Measurements from ENCODE around the gene RAPGEF4. TPM values are rescaled to one million over a fixed set of nuclear protein-coding genes. Genes with fewer than 3 reads are reported as not detected.

RAPGEF4 gene
- total RNA-seq, 1 experiment from 2014 or later = 0.62 TPM

- no peaks in the 10 kb centered on the region for H3K36me3 ChIP-seq (ENCODE audit: control insufficient read depth, insufficient read depth, low read length)
- DNase-seq (ENCODE audit: low read depth, low spot score) (no peak), ATAC-seq (no peak)
- H3K27me3 ChIP-seq (ENCODE audit: control insufficient read depth, insufficient read depth, low read length) = no peaks in the 10 kb centered on the region
- intact Hi-C loops (cut with micrococcal nuclease; ENCODE audit: unreplicated experiment) = no loop called here
- no peak overlapping the region for H3K4me3 ChIP-seq (ENCODE audit: low read depth in 2 of 2, low read length in 2 of 2)
- in situ Hi-C loops (cut with HindIII; ENCODE audit: low pct_unique_long_range_greater_than_20kb, low sequenced_read_pairs) = no loop called here
- BruUV-seq (replicated peaks) = no TSS peak
- ChIA-PET POLR2A (no interaction called here), CTCF (no interaction called here)
- TF ChIP-seq SIN3A (IDR thresholded peaks at IDR 0.05; ENCODE audit: borderline replicate concordance, insufficient read depth, low read depth, low read length) (no peak), TCF7L2 (IDR thresholded peaks at IDR 0.05; ENCODE audit: low read depth, low read length) (no peak), POLR2AphosphoS5 (IDR thresholded peaks at IDR 0.05; ENCODE audit: low read depth, low read length) (no peak), CTCF (IDR thresholded peaks at IDR 0.05) (no peak)
- TF ChIP-seq, protein P1, sequence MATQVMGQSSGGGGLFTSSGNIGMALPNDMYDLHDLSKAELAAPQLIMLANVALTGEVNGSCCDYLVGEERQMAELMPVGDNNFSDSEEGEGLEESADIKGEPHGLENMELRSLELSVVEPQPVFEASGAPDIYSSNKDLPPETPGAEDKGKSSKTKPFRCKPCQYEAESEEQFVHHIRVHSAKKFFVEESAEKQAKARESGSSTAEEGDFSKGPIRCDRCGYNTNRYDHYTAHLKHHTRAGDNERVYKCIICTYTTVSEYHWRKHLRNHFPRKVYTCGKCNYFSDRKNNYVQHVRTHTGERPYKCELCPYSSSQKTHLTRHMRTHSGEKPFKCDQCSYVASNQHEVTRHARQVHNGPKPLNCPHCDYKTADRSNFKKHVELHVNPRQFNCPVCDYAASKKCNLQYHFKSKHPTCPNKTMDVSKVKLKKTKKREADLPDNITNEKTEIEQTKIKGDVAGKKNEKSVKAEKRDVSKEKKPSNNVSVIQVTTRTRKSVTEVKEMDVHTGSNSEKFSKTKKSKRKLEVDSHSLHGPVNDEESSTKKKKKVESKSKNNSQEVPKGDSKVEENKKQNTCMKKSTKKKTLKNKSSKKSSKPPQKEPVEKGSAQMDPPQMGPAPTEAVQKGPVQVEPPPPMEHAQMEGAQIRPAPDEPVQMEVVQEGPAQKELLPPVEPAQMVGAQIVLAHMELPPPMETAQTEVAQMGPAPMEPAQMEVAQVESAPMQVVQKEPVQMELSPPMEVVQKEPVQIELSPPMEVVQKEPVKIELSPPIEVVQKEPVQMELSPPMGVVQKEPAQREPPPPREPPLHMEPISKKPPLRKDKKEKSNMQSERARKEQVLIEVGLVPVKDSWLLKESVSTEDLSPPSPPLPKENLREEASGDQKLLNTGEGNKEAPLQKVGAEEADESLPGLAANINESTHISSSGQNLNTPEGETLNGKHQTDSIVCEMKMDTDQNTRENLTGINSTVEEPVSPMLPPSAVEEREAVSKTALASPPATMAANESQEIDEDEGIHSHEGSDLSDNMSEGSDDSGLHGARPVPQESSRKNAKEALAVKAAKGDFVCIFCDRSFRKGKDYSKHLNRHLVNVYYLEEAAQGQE (IDR thresholded peaks at IDR 0.05; ENCODE audit: insufficient read depth in 1 of 2, low read depth in 2 of 2, low read length in 1 of 2) = no peak
- H3K4me1 ChIP-seq (ENCODE audit: control insufficient read depth, insufficient read depth, low read length) = peaks cover 19% of the 10 kb centered on the region; the same call in 1 of the 2 replicates
- no peak overlapping the region; the same call in 1 of the 2 replicates for H3K27ac ChIP-seq (ENCODE audit: low read length)
- no peaks in the 10 kb centered on the region for H3K9me3 ChIP-seq (ENCODE audit: control insufficient read depth, insufficient read depth, low read depth, low read length)
Observed at GRCh38 chr2:172969609-172970008, 234.0 kb downstream of the RAPGEF4 start.

GRCh38 chr2:172970660-172971059 is 235.0 kb downstream of the RAPGEF4 start:
- ATAC-seq = no peak
- CTCF ChIA-PET = interaction anchor here (0.6 kb wide), 2 partner anchors 181 to 187 kb away, joined by 5 to 6 read pairs; no protein-coding TSS in a partner anchor
- no peak for DNase-seq (ENCODE audit: low read depth, low spot score)

GRCh38 chr2:172972005-172972619 is 236.5 kb downstream of the RAPGEF4 start:
- Histone ChIP-seq H3K4me3 (ENCODE audit: low read depth in 2 of 2, low read length in 2 of 2) (no peak overlapping the region), H3K27ac (ENCODE audit: low read length) (peak overlapping the region; percentile 36; the same call in 1 of the 2 replicates), H3K36me3 (ENCODE audit: control insufficient read depth, insufficient read depth, low read length) (no peaks in the 10 kb centered on the region), H3K4me1 (ENCODE audit: control insufficient read depth, insufficient read depth, low read length) (peaks cover 16% of the 10 kb centered on the region; the same call in 1 of the 2 replicates), H3K9me3 (ENCODE audit: control insufficient read depth, insufficient read depth, low read depth, low read length) (no peaks in the 10 kb centered on the region), H3K27me3 (ENCODE audit: control insufficient read depth, insufficient read depth, low read length) (no peaks in the 10 kb centered on the region)
- intact Hi-C loops (cut with micrococcal nuclease; ENCODE audit: unreplicated experiment) (no loop called here), in situ Hi-C loops (cut with HindIII; ENCODE audit: low pct_unique_long_range_greater_than_20kb, low sequenced_read_pairs) (no loop called here)
- ChIA-PET POLR2A (no interaction called here), CTCF (interaction anchor here (0.7 kb wide), 1 partner anchor 221 kb away, joined by 4 read pairs; no protein-coding TSS in a partner anchor)
- TF ChIP-seq CTCF (IDR thresholded peaks at IDR 0.05) (peak; percentile 96), SIN3A (IDR thresholded peaks at IDR 0.05; ENCODE audit: borderline replicate concordance, insufficient read depth, low read depth, low read length) (no peak), POLR2AphosphoS5 (IDR thresholded peaks at IDR 0.05; ENCODE audit: low read depth, low read length) (no peak), TCF7L2 (IDR thresholded peaks at IDR 0.05; ENCODE audit: low read depth, low read length) (no peak)
- ATAC-seq (peak; percentile 87), DNase-seq (ENCODE audit: low read depth, low spot score) (no peak)
- BruUV-seq (replicated peaks) = no TSS peak

More at GRCh38 chr2:172970660-172971059, 235.0 kb downstream of the RAPGEF4 start:
- no TSS peak for BruUV-seq (replicated peaks)
- Histone ChIP-seq H3K4me1 (ENCODE audit: control insufficient read depth, insufficient read depth, low read length) (peaks cover 19% of the 10 kb centered on the region; the same call in 1 of the 2 replicates), H3K9me3 (ENCODE audit: control insufficient read depth, insufficient read depth, low read depth, low read length) (no peaks in the 10 kb centered on the region), H3K4me3 (ENCODE audit: low read depth in 2 of 2, low read length in 2 of 2) (no peak overlapping the region), H3K27me3 (ENCODE audit: control insufficient read depth, insufficient read depth, low read length) (no peaks in the 10 kb centered on the region), H3K27ac (ENCODE audit: low read length) (no peak overlapping the region), H3K36me3 (ENCODE audit: control insufficient read depth, insufficient read depth, low read length) (no peaks in the 10 kb centered on the region)
- intact Hi-C loops (cut with micrococcal nuclease; ENCODE audit: unreplicated experiment) = no loop called here
- in situ Hi-C loops (cut with HindIII; ENCODE audit: low pct_unique_long_range_greater_than_20kb, low sequenced_read_pairs) = no loop called here
- POLR2A ChIA-PET = interaction anchor here (0.6 kb wide), 1 partner anchor 30 kb away, joined by 3 read pairs; no protein-coding TSS in a partner anchor
- TF ChIP-seq TCF7L2 (IDR thresholded peaks at IDR 0.05; ENCODE audit: low read depth, low read length) = no peak
- no peak for TF ChIP-seq SIN3A (IDR thresholded peaks at IDR 0.05; ENCODE audit: borderline replicate concordance, insufficient read depth, low read depth, low read length)

Data from Panc1 (cell line).